ENCODE results near the gene ERAS.

The ERAS gene, protein sequence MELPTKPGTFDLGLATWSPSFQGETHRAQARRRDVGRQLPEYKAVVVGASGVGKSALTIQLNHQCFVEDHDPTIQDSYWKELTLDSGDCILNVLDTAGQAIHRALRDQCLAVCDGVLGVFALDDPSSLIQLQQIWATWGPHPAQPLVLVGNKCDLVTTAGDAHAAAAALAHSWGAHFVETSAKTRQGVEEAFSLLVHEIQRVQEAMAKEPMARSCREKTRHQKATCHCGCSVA

DNA sequence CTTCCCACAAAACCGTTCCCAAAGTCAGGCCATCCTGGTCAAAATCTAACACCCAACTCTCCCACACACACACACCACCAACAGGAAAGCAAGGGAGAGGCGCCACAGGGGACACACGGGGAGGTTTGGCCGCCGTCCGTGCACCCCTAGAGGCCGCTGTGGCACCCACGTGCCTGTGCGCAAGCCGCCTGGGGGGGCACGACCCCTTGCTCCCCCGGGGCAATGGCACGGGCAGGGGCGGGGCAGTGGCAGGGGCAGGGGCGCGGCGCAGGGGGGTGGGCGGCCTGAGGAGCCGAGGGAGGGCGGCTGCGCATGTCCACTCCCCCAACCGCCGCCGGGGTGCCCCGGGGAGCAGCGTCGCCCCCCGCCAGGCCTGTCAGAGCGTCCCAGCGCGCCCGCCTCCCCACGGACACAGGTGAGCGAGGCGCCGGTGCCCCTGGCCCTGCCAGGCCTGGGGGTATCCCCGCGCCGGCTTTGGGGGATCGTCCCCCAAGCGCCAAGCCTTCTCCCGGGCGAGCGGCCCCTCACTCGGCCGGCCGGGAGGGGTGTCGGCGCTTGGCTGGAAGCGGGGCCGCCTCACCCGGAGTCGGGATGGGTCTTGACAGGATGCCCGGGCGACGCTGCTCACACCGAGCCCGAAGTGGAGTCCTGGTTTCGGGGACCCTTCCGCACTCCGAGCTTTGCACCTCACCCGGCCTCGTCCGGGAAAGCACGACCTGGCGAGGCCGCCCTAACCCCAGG, at the start of gene ERAS:
Gene ERAS (plus strand): TSS at position 379 of the 741 bp plus-strand sequence. CDS start 2,611 bp downstream, outside the sequence.
- DNase-seq = peak; percentile 9

DNA sequence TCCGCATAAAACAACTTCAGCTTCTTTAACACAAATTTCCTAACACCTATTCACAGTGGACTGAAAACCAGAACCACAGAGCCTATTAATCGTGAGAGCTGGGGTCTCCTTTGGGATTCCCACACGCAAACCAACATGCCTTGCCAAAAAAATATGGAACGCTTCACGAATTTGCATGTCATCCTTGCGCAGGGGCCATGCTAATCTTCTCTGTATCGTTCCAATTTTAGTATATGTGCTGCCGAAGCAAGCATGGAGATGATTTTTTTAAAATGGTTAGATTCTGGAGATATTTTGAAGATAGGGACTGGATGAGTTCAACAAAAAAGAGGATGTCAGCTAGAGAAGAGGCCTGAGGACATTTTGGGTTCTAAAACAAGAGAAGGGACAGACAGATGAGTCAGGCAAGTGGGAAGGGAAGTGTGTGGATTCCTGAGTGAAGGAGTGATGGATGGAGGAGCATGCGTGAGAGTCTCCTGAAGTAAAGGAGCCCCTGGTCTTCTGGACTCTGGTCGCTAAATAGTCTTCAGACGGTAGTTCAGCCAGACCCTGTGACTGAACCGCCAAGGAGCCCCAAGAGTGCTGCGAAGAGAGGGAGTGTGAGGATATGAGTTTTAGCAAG, 49.4 kb upstream of the ERAS start:
- no peak for DNase-seq

- DNase-seq = no peak
Measured at GRCh38 chrX:48779399-48779798, 46.9 kb upstream of the ERAS start.

DNA sequence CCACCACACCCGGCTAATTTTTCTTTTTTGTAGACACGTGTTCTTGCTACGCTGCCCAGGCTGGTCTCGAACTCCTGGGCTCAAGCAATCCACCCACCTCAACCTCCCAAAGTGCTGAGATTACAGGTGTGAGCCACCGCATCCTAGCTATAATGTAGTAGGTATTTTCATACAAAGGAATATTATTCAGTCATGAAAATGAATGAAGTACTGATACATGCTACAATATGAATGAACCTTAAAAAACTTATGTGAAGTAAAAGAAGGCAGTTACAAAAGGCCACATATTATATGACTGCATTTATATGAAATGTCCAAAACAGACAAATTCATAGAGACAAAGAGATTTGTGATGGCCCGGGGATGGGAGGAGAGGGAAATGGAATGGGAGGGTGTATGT, 44.6 kb upstream of the ERAS start:
- no peak for DNase-seq

DNA sequence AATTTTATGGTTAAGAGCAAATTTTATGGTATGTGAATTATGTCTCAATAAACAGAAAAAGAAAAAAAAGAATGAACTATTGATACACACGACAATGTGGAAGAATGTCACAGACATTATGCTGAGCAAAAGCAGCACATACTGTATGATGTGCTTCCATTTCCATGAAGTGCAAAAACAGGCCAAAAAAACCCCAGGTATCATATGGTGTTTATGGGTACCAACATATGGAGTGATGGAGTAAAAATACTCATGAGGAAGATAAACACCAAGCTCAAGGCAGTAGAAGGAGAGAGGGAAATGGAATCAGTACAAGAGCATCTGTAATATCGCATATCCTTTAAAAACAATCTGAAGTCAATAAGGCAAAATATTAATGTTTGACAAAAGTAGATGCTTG, 44.1 kb upstream of the ERAS start:
- no peak for DNase-seq

DNA sequence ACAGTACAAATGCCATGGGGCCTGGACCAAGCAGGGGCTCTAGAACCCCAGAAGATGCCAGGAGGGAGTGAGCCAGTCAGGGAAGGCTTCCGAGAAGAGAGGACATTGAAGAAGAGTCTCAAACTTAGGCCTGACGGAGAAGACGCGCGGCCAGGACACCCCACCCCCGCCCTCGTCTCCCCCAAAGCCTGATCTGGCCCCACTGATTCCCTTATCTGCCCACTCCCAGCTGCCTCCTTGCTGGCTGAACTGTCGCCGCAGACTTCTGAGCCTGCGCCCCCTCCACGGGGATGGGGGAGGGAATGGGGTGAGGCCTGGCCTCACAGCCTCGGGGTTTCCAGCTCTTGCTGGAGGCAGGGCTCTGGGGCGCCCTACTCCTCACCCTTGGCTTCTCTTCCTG, 43.5 kb upstream of the ERAS start:
- no peak for DNase-seq

DNA sequence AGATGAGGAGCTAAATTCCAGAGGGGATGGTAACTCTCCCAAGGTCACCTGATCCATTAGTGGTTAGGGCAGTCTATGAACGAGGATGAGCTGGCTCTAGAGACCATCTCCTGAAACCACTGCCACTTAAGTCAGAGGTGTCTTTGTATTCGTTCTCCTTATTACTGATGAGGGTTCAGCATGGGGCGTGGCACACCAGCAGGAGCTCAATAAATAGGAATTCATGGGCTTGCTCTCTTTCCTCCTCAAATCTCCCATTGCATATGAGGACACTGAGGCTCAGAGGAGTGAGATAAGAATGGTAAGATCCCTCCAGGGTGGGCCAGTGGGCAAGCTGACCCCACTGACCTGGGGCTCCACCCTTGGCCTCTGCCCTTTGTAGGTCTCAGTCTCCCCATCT, 41.6 kb upstream of the ERAS start:
- DNase-seq = no peak

DNA sequence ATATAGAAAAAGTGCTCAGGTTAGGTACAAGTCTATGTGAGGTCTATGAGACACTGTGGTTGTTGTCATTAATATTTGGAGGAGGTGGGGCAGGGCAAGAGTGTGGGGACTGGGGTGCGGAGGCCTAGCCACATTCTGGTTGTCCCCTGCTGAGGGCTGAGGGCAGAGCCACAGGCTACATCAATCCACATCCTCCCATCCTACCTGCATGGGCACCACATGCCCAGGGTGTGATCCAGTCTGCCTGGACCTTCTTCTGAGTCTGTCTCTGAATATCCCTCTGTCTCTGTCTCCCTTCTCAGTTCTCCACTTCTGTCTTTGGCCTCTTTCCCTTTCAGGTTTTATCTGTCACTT, 41.1 kb upstream of the ERAS start:
- no peak for DNase-seq

GRCh38 chrX:48785540-48786214, 40.6 kb upstream of the ERAS start:
- no peak for DNase-seq

DNA sequence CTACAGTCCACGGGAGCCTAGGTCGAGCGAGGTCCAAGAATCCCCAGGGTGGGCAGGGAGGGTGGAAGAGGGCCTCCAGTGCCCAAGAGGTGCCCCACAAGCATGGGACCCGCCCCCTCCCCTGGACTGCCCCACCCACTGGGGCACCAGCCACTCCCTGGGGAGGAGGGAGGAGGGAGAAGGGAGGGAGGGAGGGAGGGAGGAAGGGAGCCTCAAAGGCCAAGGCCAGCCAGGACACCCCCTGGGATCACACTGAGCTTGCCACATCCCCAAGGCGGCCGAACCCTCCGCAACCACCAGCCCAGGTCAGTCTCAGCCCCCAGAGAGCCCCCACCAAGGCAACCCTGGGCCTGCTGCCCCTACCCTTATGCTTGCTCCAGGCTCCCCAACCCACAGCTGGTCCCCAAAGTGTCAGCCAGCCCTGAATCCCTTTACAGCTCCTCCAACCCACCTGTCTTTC, 39.9 kb upstream of the ERAS start, which contains the start of gene GATA1:
Gene GATA1 (plus strand): TSS at position 250 of the 460 bp plus-strand sequence. CDS start 4,520 bp downstream, outside the sequence.
- no peak for DNase-seq

DNA sequence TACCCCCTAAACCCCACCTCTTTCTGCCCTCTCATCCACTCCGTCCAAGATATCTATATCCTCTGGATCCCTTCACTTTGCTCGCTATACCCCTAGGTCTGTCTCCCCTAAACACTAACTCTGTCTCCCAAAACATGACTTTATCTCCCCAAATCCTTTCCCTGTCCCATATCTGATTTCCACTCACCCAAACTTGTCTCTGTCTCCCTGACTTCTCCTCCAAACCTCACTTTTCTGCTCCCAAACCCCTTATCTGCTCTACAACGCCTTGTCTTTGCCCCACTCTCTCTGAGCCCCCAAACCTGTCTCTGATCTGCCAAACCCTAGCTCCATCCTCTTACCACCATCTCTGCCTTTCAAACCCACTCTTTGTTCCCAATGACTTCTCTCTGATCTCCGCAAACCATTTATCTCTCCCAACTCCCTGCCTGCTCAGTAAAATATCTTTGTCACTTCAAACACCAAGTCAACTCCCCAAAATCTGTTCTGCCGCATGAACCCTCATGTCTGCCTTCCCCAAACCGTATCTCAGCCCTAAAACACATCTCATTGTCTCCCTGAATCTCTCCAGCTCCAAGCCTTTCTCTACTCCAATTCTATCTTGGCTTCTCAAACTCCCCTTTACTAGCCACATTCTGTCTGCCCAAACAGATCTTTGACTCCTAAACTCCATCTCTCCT, 39.3 kb upstream of the ERAS start:
- DNase-seq = no peak

GRCh38 chrX:48787505-48788443, 38.5 kb upstream of the ERAS start:
- no peak for DNase-seq

- DNase-seq = no peak
Measured at GRCh38 chrX:48789366-48790220, 36.7 kb upstream of the ERAS start.

GRCh38 chrX:48790477-48790876, 35.8 kb upstream of the ERAS start:
- DNase-seq = no peak

DNA sequence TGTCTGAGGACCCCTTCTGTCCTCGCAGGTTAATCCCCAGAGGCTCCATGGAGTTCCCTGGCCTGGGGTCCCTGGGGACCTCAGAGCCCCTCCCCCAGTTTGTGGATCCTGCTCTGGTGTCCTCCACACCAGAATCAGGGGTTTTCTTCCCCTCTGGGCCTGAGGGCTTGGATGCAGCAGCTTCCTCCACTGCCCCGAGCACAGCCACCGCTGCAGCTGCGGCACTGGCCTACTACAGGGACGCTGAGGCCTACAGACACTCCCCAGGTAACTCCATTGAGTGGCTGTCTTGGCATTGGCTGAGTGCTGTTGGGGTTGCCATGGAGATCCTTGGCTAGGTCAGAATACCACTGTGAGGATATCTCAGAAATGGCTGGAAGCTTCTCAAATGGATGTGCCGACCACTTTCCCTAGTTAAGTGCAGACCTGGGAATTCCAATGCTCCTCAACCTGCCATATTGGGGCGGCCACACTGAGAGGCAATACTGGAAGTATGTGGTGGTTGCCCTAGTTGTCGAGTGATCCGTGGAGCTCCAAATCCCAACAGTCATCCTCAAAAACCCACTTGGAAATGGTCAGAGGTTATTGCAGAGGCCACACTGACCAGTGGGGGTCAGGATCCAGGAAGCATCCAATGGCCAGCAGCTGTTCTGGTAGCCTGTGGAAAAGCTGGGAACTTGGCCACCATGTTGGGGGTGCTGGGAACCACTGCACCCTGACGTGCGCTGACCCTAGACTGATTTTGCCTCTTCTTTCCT, 35.1 kb upstream of the ERAS start:
- no peak for DNase-seq

DNA sequence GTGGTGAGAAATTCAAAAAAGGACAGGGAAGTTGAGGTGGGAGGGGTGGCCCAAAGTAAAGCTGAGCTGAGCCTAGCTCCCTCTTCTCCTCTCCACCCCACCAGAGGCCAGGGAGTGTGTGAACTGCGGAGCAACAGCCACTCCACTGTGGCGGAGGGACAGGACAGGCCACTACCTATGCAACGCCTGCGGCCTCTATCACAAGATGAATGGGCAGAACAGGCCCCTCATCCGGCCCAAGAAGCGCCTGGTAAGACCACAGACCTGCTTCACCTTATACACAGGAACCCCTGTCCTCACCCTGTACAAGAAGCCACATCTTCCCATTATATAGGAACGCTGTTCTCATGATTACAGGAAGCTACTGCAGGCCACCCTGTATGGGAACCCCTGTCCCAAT, 34.1 kb upstream of the ERAS start:
- no peak for DNase-seq

DNA sequence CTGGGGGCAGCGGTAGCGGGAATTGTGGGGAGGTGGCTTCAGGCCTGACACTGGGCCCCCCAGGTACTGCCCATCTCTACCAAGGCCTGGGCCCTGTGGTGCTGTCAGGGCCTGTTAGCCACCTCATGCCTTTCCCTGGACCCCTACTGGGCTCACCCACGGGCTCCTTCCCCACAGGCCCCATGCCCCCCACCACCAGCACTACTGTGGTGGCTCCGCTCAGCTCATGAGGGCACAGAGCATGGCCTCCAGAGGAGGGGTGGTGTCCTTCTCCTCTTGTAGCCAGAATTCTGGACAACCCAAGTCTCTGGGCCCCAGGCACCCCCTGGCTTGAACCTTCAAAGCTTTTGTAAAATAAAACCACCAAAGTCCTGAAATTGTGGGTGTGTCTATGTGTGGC, 32.4 kb upstream of the ERAS start:
- no peak for DNase-seq

DNA sequence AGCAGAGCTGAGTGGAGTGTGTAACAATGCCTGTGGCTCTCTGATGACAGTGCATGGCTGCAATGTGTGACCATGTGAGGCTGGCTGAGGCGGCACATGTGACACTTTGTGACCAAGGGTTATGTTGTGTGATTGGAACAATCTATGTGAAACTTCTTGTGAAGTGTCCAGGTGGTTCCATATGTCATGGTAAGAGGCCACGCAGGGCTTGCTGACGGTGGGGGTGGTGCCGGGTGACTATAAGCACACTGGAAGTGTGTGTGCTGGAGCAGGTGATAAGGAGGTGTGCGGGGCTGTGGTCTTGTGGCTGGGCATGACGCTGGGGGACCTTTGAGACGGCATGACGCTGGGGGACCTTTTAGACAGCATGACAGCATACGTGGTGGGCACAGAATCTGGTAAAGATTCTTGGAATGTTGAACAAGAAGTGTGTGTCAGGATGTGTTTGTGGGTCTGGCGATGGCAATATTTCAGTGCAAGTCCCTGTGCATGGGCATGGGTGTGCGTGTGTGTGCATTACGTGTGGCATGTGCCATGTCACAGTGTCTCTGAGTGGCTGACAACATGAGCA, 31.9 kb upstream of the ERAS start:
- DNase-seq = no peak

- DNase-seq = no peak
Measured at GRCh38 chrX:48794911-48795515, 31.3 kb upstream of the ERAS start.
